NT2/D1 (cell line): ENCODE data around the gene NEUROD4.
"Not testable (repeated sequence)": the region's sequence is repeated elsewhere in the genome, so short reads cannot be mapped to it uniquely, and the experiment has no call there.

Source experiments
- DNase-seq: peaks from one replicate; pipeline ENCODE4 v3.0.0-alpha.2; 2011; ENCODE audit warnings: low read depth, low spot score
- H3K27me3 ChIP-seq: 2 replicates; pipeline ENCODE4 v1.6.0; 2011; ENCODE audit warnings: mild to moderate bottlenecking; ENCODE audit not compliant: insufficient read length, insufficient read depth
- H3K36me3 ChIP-seq: 2 replicates; pipeline ENCODE4 v1.6.1; 2011; ENCODE audit warnings: mild to moderate bottlenecking, low read length, mixed read lengths; ENCODE audit not compliant: insufficient read depth, insufficient read length
- H3K4me1 ChIP-seq: 2 replicates; pipeline ENCODE4 v1.5.1; 2011; ENCODE audit not compliant: insufficient read depth, insufficient read length
- H3K4me3 ChIP-seq: 2 replicates; pipeline ENCODE4 v1.5.1; 2011; ENCODE audit warnings: low read depth; ENCODE audit not compliant: insufficient read length
- H3K9ac ChIP-seq: 2 replicates; pipeline ENCODE4 v1.6.0; 2011; ENCODE audit warnings: low read depth; ENCODE audit not compliant: insufficient read length
- H3K9me3 ChIP-seq: 2 replicates; pipeline ENCODE4 v1.5.1; 2011; ENCODE audit warnings: mild to moderate bottlenecking, low read length; ENCODE audit not compliant: insufficient read depth
- SUZ12 ChIP-seq: IDR thresholded peaks from 2 replicates; pipeline ENCODE4 v1.6.1; 2011; ENCODE audit not compliant: insufficient read length, insufficient read depth; ENCODE audit errors: extremely low read depth
- YY1 ChIP-seq: IDR thresholded peaks from 2 replicates; pipeline ENCODE4 v1.6.1; 2011; ENCODE audit not compliant: insufficient read length, insufficient read depth
- ZNF274 ChIP-seq: IDR thresholded peaks from 2 replicates; pipeline ENCODE4 v1.6.1; 2011; ENCODE audit warnings: mild to moderate bottlenecking, low read depth, low read length

NEUROD4 gene

GRCh38 chr12:54980341-54980740 is 39.4 kb upstream of the NEUROD4 start:
- Histone ChIP-seq H3K9me3 (no peaks in the 10 kb centered on the region), H3K4me3 (no peak overlapping the region), H3K36me3 (no peaks in the 10 kb centered on the region), H3K9ac (no peak overlapping the region), H3K27me3 (no peaks in the 10 kb centered on the region), H3K4me1 (no peaks in the 10 kb centered on the region)
- no peak for TF ChIP-seq YY1
- no peak for TF ChIP-seq ZNF274
- TF ChIP-seq SUZ12, result no peak
- no peak for DNase-seq

- Histone ChIP-seq H3K4me3 (no peak overlapping the region), H3K4me1 (no peaks in the 10 kb centered on the region), H3K36me3 (no peaks in the 10 kb centered on the region), H3K27me3 (no peaks in the 10 kb centered on the region), H3K9me3 (no peaks in the 10 kb centered on the region), H3K9ac (no peak overlapping the region)
- no peak for DNase-seq
- TF ChIP-seq SUZ12 (no peak), YY1 (no peak), ZNF274 (no peak)
Measured at GRCh38 chr12:54981796-54982195, 38.0 kb upstream of the NEUROD4 start.

DNA sequence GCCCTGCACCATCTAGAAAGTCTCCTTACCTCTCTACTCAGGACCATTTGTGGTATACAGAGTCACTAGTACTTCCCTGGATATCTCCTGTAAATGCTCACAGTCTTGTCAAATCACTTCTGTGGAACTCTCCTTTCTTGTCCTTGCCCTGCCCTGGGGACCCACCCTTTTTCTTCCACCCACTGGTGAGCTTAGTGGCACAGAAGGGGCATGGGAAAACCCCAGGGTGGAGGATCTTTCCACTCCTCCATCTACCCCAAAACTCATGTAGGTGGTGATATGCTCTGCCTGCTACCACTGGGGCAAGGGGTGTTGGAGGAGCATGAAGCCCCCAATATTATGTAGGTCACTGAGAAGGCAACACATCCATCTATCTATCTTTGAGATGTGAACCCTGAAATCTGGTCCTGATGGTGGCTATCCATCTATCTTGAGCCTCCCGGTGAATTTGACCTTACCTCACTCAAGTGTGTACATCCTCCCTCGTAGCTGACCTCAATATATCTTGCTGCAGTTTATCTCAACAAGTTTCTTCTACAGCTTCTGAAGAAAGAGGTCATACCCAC is 36.2 kb upstream of the NEUROD4 start:
- Histone ChIP-seq H3K4me1 (no peaks in the 10 kb centered on the region), H3K9ac (no peak overlapping the region)

DNA sequence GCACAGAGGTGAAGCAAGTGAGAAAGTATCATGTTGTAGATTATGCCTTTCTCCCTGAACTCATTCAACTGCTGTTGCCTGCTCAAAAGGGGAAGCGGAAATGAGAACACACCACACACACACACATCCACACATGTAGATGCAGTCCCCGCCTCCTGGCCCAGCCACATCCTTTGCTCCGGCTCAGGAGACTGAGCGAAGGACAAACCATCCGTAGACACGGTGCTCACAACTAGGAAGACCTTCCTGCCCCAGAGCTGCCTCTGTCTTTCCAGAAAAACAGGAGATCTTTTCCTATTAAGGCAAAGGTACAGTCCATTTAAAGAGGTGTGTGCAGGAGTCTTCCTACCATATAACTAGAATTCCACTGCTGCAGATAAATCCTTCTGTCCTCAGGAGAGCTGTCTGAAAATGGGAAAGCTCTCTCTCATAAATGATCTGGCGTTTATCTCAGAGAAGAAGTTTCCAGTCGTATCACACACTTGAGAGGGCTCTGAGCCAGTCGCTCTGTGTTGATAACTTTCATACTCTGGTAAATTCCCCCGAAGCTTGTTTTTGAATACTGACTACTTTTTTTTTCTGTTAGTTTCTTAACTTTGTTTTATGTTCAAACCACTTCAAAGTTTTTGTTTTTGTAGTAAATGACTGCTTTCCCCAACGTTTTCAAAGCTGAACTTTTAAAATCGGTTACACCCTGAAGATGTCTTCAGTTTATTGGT is 35.0 kb upstream of the NEUROD4 start, which contains the start of gene TESPA1:
Gene TESPA1 (minus strand): TSS at position 105 of the 719 bp plus-strand sequence. CDS start 10,200 bp downstream, outside the sequence.
- Histone ChIP-seq H3K27me3 (no peaks in the 10 kb centered on the region), H3K4me1 (no peaks in the 10 kb centered on the region), H3K4me3 (no peak within 1 kb of the TSS), H3K36me3 (no peaks in the 10 kb centered on the region), H3K9ac (no peak within 1 kb of the TSS), H3K9me3 (no peaks in the 10 kb centered on the region)
- no peak for DNase-seq
- TF ChIP-seq YY1 (no peak), SUZ12 (no peak), ZNF274 (no peak)

More for the DNA sequence above, 36.2 kb upstream of the NEUROD4 start:
- Histone ChIP-seq H3K27me3 (no peaks in the 10 kb centered on the region), H3K36me3 (no peaks in the 10 kb centered on the region), H3K4me3 (no peak overlapping the region), H3K9me3 (no peaks in the 10 kb centered on the region)
- TF ChIP-seq ZNF274 (no peak), YY1 (no peak), SUZ12 (no peak)
- DNase-seq, result no peak

- H3K4me1 ChIP-seq, H3K4me3 ChIP-seq, H3K9ac ChIP-seq, H3K9me3 ChIP-seq, DNase-seq, H3K36me3 ChIP-seq, H3K27me3 ChIP-seq: not testable (repeated sequence)
Measured at GRCh38 chr12:54986773-54987172, 33.0 kb upstream of the NEUROD4 start.

GRCh38 chr12:54987611-54988231 is 32.1 kb upstream of the NEUROD4 start:
- H3K4me1 ChIP-seq, result no peaks in the 10 kb centered on the region
- H3K4me3 ChIP-seq, result no peak overlapping the region
- DNase-seq, result no peak
- TF ChIP-seq SUZ12, result no peak
- TF ChIP-seq YY1, result no peak
- no peak for TF ChIP-seq ZNF274
- H3K36me3 ChIP-seq, result no peaks in the 10 kb centered on the region
- H3K9me3 ChIP-seq, result no peaks in the 10 kb centered on the region
- H3K27me3 ChIP-seq, result no peaks in the 10 kb centered on the region
- no peak overlapping the region for H3K9ac ChIP-seq

DNA sequence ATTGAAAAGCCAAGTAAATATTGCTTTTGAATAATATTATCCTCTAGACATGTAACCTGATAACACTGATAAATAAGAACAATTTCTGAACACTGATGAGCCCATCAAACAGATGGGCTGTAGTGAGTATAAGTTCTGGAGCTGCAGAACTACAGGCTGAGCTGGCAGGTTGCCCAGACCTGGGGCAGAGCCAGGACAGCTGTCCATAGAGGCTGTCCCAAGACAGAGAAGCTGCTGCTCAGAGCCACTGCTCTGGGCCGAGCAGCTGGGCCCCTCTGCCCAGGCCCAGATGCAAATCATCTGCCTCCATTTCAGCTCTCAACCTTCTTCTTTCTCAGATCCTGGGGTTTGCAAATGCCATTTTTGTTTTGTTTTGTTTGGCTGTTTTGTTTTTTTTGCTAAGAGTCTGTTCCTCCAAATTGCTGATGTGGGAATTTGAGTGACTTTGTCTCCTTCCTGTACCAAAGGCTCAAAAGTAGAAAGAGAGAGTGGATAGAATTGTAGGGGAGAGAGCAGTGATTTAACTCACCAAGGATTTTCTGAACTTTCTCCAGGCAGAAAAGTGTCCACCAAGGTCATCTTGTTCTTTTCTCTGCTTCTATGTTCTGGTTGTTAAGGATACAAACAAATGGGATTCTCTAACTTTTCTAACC is 31.2 kb upstream of the NEUROD4 start:
- no peaks in the 10 kb centered on the region for H3K4me1 ChIP-seq
- H3K9me3 ChIP-seq, result no peaks in the 10 kb centered on the region
- no peaks in the 10 kb centered on the region for H3K36me3 ChIP-seq
- DNase-seq, result no peak
- H3K9ac ChIP-seq, result no peak overlapping the region
- TF ChIP-seq YY1, result no peak
- no peak for TF ChIP-seq ZNF274
- TF ChIP-seq SUZ12, result no peak
- no peak overlapping the region for H3K4me3 ChIP-seq
- H3K27me3 ChIP-seq, result no peaks in the 10 kb centered on the region
